ENCODE results near the gene CASS4. TPM values are rescaled to one million over a fixed set of nuclear protein-coding genes. Genes with fewer than 3 reads are reported as not detected.

The CASS4 gene
- total RNA-seq, 1 donor from 2014 or later: not detected

DNA sequence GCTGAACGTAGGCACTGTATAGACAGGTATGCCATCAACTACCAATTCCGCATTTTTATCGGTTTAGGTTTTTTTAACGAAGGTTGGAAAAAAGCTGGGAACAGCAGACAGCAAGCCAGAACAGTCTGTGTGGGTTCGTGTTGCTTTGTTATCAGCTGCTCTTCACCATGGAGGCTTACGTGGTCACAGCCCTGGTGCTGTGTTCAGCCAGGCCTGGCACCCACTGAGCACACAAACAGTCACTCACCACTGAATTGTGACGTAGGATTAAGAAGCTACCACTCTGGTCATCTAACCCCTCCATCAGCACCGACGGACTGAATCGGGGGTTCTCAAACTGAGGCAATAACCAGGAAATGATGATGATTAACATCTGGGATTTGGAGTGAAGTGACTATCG, 40.1 kb upstream of the CASS4 start:
- H3K36me3 ChIP-seq (ENCODE audit: control insufficient read depth, insufficient read depth, low read length): peaks cover 1% of the 10 kb centered on the region
- no peak for FAIRE-seq

DNA sequence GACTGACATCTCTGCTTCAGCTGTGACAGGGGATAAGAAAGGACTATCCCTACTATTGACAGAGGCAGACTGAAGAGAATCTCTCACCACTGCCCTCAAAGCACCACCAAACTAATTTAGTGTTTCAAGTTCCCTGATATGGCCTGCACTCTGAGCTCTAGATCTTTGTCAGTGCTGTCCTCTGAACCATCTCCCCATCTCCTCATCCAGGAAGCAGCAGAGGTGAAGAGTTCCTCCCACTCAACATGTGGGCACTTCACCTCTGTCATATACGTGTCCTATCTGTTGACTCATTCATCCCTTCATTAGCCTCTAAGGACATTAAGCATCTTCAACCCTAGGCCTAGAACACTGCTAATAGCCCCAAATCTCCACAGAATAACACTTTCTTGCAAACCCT, 39.2 kb upstream of the CASS4 start:
- no peak overlapping the region for H3K4me3 ChIP-seq (ENCODE audit: low read depth, low read length)
- peaks cover 2% of the 10 kb centered on the region for H3K36me3 ChIP-seq (ENCODE audit: control insufficient read depth, insufficient read depth, low read length)
- no peaks in the 10 kb centered on the region for H3K27me3 ChIP-seq (ENCODE audit: control insufficient read depth, insufficient read depth, low read length)
- DNase-seq (ENCODE audit: low read depth): no peak
- TF ChIP-seq, protein P1, sequence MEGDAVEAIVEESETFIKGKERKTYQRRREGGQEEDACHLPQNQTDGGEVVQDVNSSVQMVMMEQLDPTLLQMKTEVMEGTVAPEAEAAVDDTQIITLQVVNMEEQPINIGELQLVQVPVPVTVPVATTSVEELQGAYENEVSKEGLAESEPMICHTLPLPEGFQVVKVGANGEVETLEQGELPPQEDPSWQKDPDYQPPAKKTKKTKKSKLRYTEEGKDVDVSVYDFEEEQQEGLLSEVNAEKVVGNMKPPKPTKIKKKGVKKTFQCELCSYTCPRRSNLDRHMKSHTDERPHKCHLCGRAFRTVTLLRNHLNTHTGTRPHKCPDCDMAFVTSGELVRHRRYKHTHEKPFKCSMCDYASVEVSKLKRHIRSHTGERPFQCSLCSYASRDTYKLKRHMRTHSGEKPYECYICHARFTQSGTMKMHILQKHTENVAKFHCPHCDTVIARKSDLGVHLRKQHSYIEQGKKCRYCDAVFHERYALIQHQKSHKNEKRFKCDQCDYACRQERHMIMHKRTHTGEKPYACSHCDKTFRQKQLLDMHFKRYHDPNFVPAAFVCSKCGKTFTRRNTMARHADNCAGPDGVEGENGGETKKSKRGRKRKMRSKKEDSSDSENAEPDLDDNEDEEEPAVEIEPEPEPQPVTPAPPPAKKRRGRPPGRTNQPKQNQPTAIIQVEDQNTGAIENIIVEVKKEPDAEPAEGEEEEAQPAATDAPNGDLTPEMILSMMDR (IDR thresholded peaks at IDR 0.05; ENCODE audit: insufficient read depth, low read length, severe bottlenecking): no peak
- FAIRE-seq: no peak

More for the DNA sequence above, 40.1 kb upstream of the CASS4 start:
- Histone ChIP-seq H3K4me3 (ENCODE audit: low read depth, low read length) (no peak overlapping the region), H3K27me3 (ENCODE audit: control insufficient read depth, insufficient read depth, low read length) (no peaks in the 10 kb centered on the region)
- TF ChIP-seq, protein P1 (IDR thresholded peaks at IDR 0.05; ENCODE audit: insufficient read depth, low read length, severe bottlenecking): no peak
- DNase-seq (ENCODE audit: low read depth): no peak

DNA sequence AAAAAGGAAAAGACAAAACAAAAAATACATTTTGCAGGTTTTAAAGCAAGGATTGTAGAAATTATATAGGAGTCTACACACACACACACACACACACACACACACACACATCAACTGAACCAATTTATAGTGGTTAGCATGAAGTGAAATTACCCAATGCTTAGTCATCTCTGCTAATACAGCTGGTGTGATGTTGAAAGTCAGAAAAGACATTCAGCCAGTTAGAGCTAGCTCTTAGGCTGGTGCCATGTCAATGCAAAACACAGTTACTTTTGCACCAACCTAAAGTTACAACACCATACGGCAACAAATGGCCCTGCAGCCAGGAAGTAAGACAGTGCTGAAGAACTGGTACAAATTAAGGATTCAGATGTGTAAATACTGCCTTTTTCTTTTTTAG, 38.1 kb upstream of the CASS4 start:
- no peak overlapping the region for H3K4me3 ChIP-seq (ENCODE audit: low read depth, low read length)
- TF ChIP-seq, protein P1 (IDR thresholded peaks at IDR 0.05; ENCODE audit: insufficient read depth, low read length, severe bottlenecking): no peak
- H3K27me3 ChIP-seq (ENCODE audit: control insufficient read depth, insufficient read depth, low read length): no peaks in the 10 kb centered on the region
- peaks cover 3% of the 10 kb centered on the region for H3K36me3 ChIP-seq (ENCODE audit: control insufficient read depth, insufficient read depth, low read length)
- peak; percentile 96 for DNase-seq (ENCODE audit: low read depth)
- no peak for FAIRE-seq

DNA sequence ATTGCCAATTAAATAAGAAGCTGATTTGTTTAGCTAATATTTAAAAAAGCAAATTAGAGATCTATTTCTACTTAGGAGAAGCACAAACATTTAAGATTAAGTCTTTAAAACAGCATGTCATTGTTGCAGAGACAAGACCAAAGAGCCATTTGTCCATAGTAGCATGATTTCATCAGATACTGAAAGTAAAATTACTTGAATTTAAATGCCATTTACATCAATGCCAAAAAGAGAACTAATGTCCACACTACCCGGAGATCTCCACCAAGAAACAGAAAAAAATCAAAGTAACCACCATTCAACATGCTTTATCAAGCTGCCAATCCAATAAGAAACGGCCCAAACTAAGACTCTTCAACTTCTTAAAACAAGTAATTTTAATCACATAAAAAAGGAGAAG, 35.7 kb upstream of the CASS4 start:
- TF ChIP-seq, protein P1 (IDR thresholded peaks at IDR 0.05; ENCODE audit: insufficient read depth, low read length, severe bottlenecking): no peak
- no peak for DNase-seq (ENCODE audit: low read depth)
- H3K27me3 ChIP-seq (ENCODE audit: control insufficient read depth, insufficient read depth, low read length): no peaks in the 10 kb centered on the region
- FAIRE-seq: no peak
- peaks cover 5% of the 10 kb centered on the region for H3K36me3 ChIP-seq (ENCODE audit: control insufficient read depth, insufficient read depth, low read length)
- H3K4me3 ChIP-seq (ENCODE audit: low read depth, low read length): no peak overlapping the region

DNA sequence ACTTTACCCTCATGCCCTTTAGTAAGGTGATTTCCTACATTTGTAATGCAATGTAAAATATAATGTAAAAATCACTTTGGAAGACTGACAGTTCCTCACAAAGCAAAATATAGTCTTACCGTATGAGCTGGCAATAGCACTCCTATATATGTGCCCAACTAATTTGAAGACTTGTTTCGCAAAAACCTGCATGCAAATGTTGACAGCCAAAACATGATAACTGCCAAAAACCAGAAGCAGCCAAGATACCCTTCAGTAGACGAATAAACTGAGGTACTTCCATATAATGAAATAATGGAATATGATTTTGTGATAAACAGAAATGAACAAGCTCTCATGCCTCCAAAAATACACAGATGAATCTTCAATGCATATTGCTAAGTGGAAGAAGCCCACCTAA, 33.7 kb upstream of the CASS4 start:
- no peaks in the 10 kb centered on the region for H3K27me3 ChIP-seq (ENCODE audit: control insufficient read depth, insufficient read depth, low read length)
- TF ChIP-seq, protein P1 (IDR thresholded peaks at IDR 0.05; ENCODE audit: insufficient read depth, low read length, severe bottlenecking): no peak
- peaks cover 6% of the 10 kb centered on the region for H3K36me3 ChIP-seq (ENCODE audit: control insufficient read depth, insufficient read depth, low read length)
- H3K4me3 ChIP-seq (ENCODE audit: low read depth, low read length): no peak overlapping the region
- DNase-seq (ENCODE audit: low read depth) (no peak), FAIRE-seq (no peak)

DNA sequence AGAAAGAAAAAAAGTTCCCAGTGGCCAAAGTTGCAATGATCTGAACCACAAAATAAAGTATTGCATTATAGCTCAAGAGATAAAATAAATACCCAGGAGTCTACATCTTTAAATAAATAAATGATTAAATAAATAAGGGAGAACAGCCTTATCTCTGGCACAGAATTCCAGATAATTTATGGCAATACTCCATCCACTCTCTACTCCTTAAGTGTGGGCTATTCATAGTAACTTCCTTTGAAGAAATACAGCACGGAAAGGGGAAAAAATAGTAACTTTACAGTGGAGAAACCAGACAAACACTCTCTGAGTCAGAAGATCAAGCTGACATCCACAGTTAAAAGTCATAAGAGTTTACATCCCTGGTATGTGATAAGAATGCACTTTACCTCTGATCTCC, 31.7 kb upstream of the CASS4 start:
- no peak for DNase-seq (ENCODE audit: low read depth)
- no peak for FAIRE-seq
- no peaks in the 10 kb centered on the region for H3K27me3 ChIP-seq (ENCODE audit: control insufficient read depth, insufficient read depth, low read length)
- TF ChIP-seq, protein P1 (IDR thresholded peaks at IDR 0.05; ENCODE audit: insufficient read depth, low read length, severe bottlenecking): no peak
- no peak overlapping the region for H3K4me3 ChIP-seq (ENCODE audit: low read depth, low read length)
- peaks cover 6% of the 10 kb centered on the region for H3K36me3 ChIP-seq (ENCODE audit: control insufficient read depth, insufficient read depth, low read length)
